ENCODE measurements around the gene LUC7L3.
"Not testable (repeated sequence)": the region's sequence is repeated elsewhere in the genome, so short reads cannot be mapped to it uniquely, and the experiment has no call there.

LUC7L3 gene

DNA sequence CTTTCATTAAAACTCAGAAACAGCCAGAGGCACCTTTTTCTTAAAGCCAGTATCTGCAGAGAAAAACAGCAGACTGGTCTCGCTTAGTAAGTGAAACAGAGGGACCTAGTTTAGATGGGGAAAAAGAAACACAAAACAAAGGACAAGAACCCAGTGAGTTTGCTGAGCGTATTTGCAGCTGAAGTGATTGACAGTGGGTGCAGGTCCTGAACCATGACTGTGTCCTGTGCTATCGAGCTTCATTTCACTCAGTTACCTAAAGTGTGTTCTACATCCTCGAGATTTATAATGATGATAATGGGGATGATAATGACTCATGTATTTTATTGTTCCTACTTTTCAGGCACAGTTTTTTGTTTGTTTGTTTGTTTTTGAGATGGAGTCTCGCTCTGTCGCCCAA is 84.3 kb downstream of the LUC7L3 start:
- Histone ChIP-seq H3K36me3 (ENCODE audit: low read length) (no peaks in the 10 kb centered on the region), H3F3A (ENCODE audit: insufficient read depth) (no peaks in the 10 kb centered on the region), H4K20me1 (ENCODE audit: low read depth, low read length) (no peaks in the 10 kb centered on the region), H3K4me3 (ENCODE audit: insufficient read depth, low read length, poor library complexity, severe bottlenecking) (no peak overlapping the region), H3K79me2 (ENCODE audit: insufficient read depth, low read length) (no peaks in the 10 kb centered on the region), H3K9ac (ENCODE audit: low read length) (no peak overlapping the region), H3K27me3 (ENCODE audit: low read length) (no peaks in the 10 kb centered on the region), H3K9me3 (ENCODE audit: insufficient read depth, low read length) (no peaks in the 10 kb centered on the region), H3K4me2 (ENCODE audit: low read depth, low read length, poor library complexity, severe bottlenecking) (no peak overlapping the region), H3K27ac (ENCODE audit: low read depth, low read length) (no peak overlapping the region), H2AFZ (ENCODE audit: low read depth, low read length, severe bottlenecking) (no peak overlapping the region), H3K9me2 (replicated peaks; ENCODE audit: insufficient read depth, low read length) (no peaks in the 10 kb centered on the region)
- TF ChIP-seq, protein P1, sequence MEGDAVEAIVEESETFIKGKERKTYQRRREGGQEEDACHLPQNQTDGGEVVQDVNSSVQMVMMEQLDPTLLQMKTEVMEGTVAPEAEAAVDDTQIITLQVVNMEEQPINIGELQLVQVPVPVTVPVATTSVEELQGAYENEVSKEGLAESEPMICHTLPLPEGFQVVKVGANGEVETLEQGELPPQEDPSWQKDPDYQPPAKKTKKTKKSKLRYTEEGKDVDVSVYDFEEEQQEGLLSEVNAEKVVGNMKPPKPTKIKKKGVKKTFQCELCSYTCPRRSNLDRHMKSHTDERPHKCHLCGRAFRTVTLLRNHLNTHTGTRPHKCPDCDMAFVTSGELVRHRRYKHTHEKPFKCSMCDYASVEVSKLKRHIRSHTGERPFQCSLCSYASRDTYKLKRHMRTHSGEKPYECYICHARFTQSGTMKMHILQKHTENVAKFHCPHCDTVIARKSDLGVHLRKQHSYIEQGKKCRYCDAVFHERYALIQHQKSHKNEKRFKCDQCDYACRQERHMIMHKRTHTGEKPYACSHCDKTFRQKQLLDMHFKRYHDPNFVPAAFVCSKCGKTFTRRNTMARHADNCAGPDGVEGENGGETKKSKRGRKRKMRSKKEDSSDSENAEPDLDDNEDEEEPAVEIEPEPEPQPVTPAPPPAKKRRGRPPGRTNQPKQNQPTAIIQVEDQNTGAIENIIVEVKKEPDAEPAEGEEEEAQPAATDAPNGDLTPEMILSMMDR (IDR thresholded peaks at IDR 0.05; ENCODE audit: insufficient read depth, low read length, poor library complexity, severe bottlenecking), result no peak
- TF ChIP-seq EZH2phosphoT487 (conservative IDR thresholded peaks at IDR 0.05; ENCODE audit: low read length), result no peak

DNA sequence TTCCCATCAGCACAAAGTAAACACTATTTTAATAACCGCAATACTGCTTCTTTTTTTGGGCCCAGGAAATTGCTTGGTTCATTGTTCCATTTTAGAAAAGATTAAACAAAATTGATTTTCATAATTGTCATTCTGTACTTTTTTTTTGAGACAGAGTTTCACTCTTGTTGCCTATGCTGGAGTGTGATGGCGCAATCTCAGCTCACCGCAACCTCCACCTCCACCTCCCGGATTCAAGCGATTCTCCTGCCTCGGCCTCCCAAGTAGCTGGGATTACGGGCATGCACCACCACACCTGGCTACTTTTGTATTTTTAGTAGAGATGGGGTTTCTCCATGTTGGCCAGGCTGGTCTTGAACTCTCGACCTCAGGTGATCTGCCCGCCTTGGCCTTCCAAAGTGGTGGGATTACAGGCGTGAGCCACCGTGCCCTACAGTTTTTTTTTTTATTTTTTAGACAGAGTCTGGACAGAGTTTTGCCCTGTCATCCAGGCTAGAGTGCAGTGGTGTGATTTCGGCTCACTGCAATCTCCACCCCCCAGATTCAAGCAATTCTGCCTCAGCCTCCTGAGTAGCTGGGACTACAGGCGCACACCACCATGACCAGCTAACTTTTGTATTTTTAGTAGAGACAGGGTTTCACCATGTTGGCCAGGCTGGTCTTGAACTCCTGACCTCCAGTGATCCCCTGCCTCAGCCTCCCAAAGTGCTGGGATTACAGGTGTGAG is 85.5 kb downstream of the LUC7L3 start:
- H3K36me3 ChIP-seq (ENCODE audit: low read length); H3K9me3 ChIP-seq (ENCODE audit: insufficient read depth, low read length); H3K27me3 ChIP-seq (ENCODE audit: low read length); H3K27ac ChIP-seq (ENCODE audit: low read depth, low read length); H3K9ac ChIP-seq (ENCODE audit: low read length); H3K4me3 ChIP-seq (ENCODE audit: insufficient read depth, low read length, poor library complexity, severe bottlenecking); H4K20me1 ChIP-seq (ENCODE audit: low read depth, low read length); H2AFZ ChIP-seq (ENCODE audit: low read depth, low read length, severe bottlenecking); H3K4me2 ChIP-seq (ENCODE audit: low read depth, low read length, poor library complexity, severe bottlenecking); H3K9me2 ChIP-seq (replicated peaks; ENCODE audit: insufficient read depth, low read length); H3K79me2 ChIP-seq (ENCODE audit: insufficient read depth, low read length); H3F3A ChIP-seq (ENCODE audit: insufficient read depth): not testable (repeated sequence)

DNA sequence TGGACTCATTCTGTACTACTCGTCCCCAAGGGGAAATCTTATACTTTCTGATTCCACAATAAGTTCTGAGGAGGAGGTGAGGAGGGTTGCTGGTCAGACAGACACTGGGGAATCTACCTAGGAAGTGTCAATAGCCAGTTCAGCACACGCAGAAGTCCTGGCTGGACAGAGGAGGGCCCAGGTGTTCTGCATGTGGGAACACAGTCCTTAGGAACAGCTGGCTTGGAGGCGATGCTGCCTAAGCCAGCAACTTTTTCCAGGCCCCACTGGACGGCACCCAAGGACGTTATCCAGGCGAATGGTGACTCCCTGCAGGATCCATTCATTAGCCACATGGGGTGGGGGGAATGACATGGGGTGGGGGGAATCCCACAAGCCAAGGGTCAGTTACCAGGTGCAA is 86.1 kb downstream of the LUC7L3 start:
- H3K79me2 ChIP-seq (ENCODE audit: insufficient read depth, low read length), result no peaks in the 10 kb centered on the region
- H3K4me2 ChIP-seq (ENCODE audit: low read depth, low read length, poor library complexity, severe bottlenecking), result no peak overlapping the region
- no peak overlapping the region for H3K4me3 ChIP-seq (ENCODE audit: insufficient read depth, low read length, poor library complexity, severe bottlenecking)
- no peaks in the 10 kb centered on the region for H3F3A ChIP-seq (ENCODE audit: insufficient read depth)
- H3K36me3 ChIP-seq (ENCODE audit: low read length), result no peaks in the 10 kb centered on the region
- no peak overlapping the region for H3K27ac ChIP-seq (ENCODE audit: low read depth, low read length)
- no peaks in the 10 kb centered on the region for H3K27me3 ChIP-seq (ENCODE audit: low read length)
- H3K9me2 ChIP-seq (replicated peaks; ENCODE audit: insufficient read depth, low read length), result no peaks in the 10 kb centered on the region
- H4K20me1 ChIP-seq (ENCODE audit: low read depth, low read length), result no peaks in the 10 kb centered on the region
- no peak for TF ChIP-seq EZH2phosphoT487 (conservative IDR thresholded peaks at IDR 0.05; ENCODE audit: low read length)
- TF ChIP-seq, protein P1 (IDR thresholded peaks at IDR 0.05; ENCODE audit: insufficient read depth, low read length, poor library complexity, severe bottlenecking), result no peak
- H3K9ac ChIP-seq (ENCODE audit: low read length), result no peak overlapping the region
- no peak overlapping the region for H2AFZ ChIP-seq (ENCODE audit: low read depth, low read length, severe bottlenecking)
- no peaks in the 10 kb centered on the region for H3K9me3 ChIP-seq (ENCODE audit: insufficient read depth, low read length)

Data from SU-DHL-6 (cell line).